ENCODE data around the gene PRKAA1. TPM values are rescaled to one million over a fixed set of nuclear protein-coding genes. Genes with fewer than 3 reads are reported as not detected.

The PRKAA1 gene
- polyA plus RNA-seq, 1 of the 3 experiments (the other 2 are of a cell fraction): 23.2 TPM

- no peak for TF ChIP-seq MEF2A (IDR thresholded peaks at IDR 0.05; ENCODE audit: borderline replicate concordance, low read depth)
- no peak for TF ChIP-seq REST (IDR thresholded peaks at IDR 0.05; ENCODE audit: low read depth, low read length)
- TF ChIP-seq USF1 (IDR thresholded peaks at IDR 0.05; ENCODE audit: borderline replicate concordance, low read depth): no peak
- TF ChIP-seq GABPA (IDR thresholded peaks at IDR 0.05; ENCODE audit: low read depth): no peak
- no peak for TF ChIP-seq FOXJ3 (CRISPR knock-in tag; IDR thresholded peaks at IDR 0.05)
- POLR2A ChIA-PET: interaction anchor here (1.5 kb wide), 1 partner anchor 10 kb away, joined by 3 read pairs; no protein-coding TSS in a partner anchor
- DNase-seq: no peak
- Histone ChIP-seq H3K79me2 (ENCODE audit: insufficient read depth) (peaks cover 63% of the 10 kb centered on the region), H3K4me2 (no peak overlapping the region), H3K4me1 (ENCODE audit: control insufficient read depth in 1 of 2, insufficient read depth in 2 of 2, low read depth in 1 of 2, low read length in 1 of 2) (peaks cover 0 to 4% of the 10 kb centered on the region in 2 experiments; a peak in 2 of 4 replicates), H3K27me3 (ENCODE audit: insufficient read depth) (no peaks in the 10 kb centered on the region), H3K9ac (no peak overlapping the region), H3K9me3 (no peaks in the 10 kb centered on the region), H3K36me3 (replicated peaks in 1 of 2; ENCODE audit: control insufficient read depth in 1 of 2, insufficient read depth in 2 of 2, low read length in 1 of 2) (peaks cover 41 to 44% of the 10 kb centered on the region in 2 experiments), H4K20me1 (ENCODE audit: insufficient read depth) (peaks cover 29% of the 10 kb centered on the region), H3K9me2 (no peaks in the 10 kb centered on the region), H2AFZ (ENCODE audit: low read depth) (no peak overlapping the region), H3K27ac (ENCODE audit: low read depth in 2 of 2, low read length in 1 of 2) (no peak overlapping the region), H3K4me3 (ENCODE audit: low read depth in 2 of 2, low read length in 1 of 2) (no peak overlapping the region), H3F3A (replicated peaks; ENCODE audit: insufficient read depth) (peaks cover 5% of the 10 kb centered on the region)
- WGBS (ENCODE audit: low lambda C conversion rate): 100% methylated on average over 1 of the region's 1 CpG
- CTCF ChIA-PET: interaction anchor here (1.1 kb wide), 1 partner anchor 15 kb away, joined by 3 read pairs; no protein-coding TSS in a partner anchor
Observed at GRCh38 chr5:40776658-40776977, 21.6 kb downstream of the PRKAA1 start.

GRCh38 chr5:40775846-40776657 is 22.1 kb downstream of the PRKAA1 start:
- peaks cover 57% of the 10 kb centered on the region for H3K79me2 ChIP-seq (ENCODE audit: insufficient read depth)
- H3K36me3 ChIP-seq (replicated peaks in 1 of 2; ENCODE audit: control insufficient read depth in 1 of 2, insufficient read depth in 2 of 2, low read length in 1 of 2): peaks cover 45 to 50% of the 10 kb centered on the region in 2 experiments
- H3K9me2 ChIP-seq: no peaks in the 10 kb centered on the region
- ChIA-PET CTCF (interaction anchor here (1.1 kb wide), 1 partner anchor 14 kb away, joined by 3 read pairs; no protein-coding TSS in a partner anchor), POLR2A (interaction anchor here (1.5 kb wide), 1 partner anchor 11 kb away, joined by 3 read pairs; no protein-coding TSS in a partner anchor)
- no peak for DNase-seq
- H3K4me1 ChIP-seq (ENCODE audit: control insufficient read depth in 1 of 2, insufficient read depth in 2 of 2, low read depth in 1 of 2, low read length in 1 of 2): peaks cover 0 to 4% of the 10 kb centered on the region in 2 experiments; a peak in 2 of 4 replicates
- H3K4me2 ChIP-seq: no peak overlapping the region
- H3K4me3 ChIP-seq (ENCODE audit: low read depth in 2 of 2, low read length in 1 of 2): no peak overlapping the region
- no peaks in the 10 kb centered on the region for H3K27me3 ChIP-seq (ENCODE audit: insufficient read depth)
- 81% methylated on average over 6 of the region's 6 CpGs for WGBS (ENCODE audit: low lambda C conversion rate)
- H3K27ac ChIP-seq (ENCODE audit: low read depth in 2 of 2, low read length in 1 of 2): no peak overlapping the region
- H3K9ac ChIP-seq: no peak overlapping the region
- no peaks in the 10 kb centered on the region for H3K9me3 ChIP-seq
- H4K20me1 ChIP-seq (ENCODE audit: insufficient read depth): peaks cover 24% of the 10 kb centered on the region
- no peak overlapping the region for H2AFZ ChIP-seq (ENCODE audit: low read depth)
- H3F3A ChIP-seq (replicated peaks; ENCODE audit: insufficient read depth): peaks cover 5% of the 10 kb centered on the region
- TF ChIP-seq ZBTB33 (IDR thresholded peaks at IDR 0.05; ENCODE audit: borderline replicate concordance, low read depth) (no peak), POLR2AphosphoS5 (IDR thresholded peaks at IDR 0.05; ENCODE audit: low read depth, low read length) (no peak), CHD2 (IDR thresholded peaks at IDR 0.05; ENCODE audit: low read length, partially characterized antibody) (no peak), TAF1 (IDR thresholded peaks at IDR 0.05; ENCODE audit: borderline replicate concordance, low read depth, low read length) (no peak), FOXM1 (IDR thresholded peaks at IDR 0.05; ENCODE audit: low read depth) (no peak), USF1 (IDR thresholded peaks at IDR 0.05; ENCODE audit: borderline replicate concordance, low read depth) (no peak), USF2 (IDR thresholded peaks at IDR 0.05; ENCODE audit: borderline replicate concordance, low read depth, low read length) (no peak), TEAD4 (IDR thresholded peaks at IDR 0.05; ENCODE audit: borderline replicate concordance, insufficient read depth) (no peak), IRF3 (IDR thresholded peaks at IDR 0.05; ENCODE audit: low read depth, low read length) (no peak), RCOR1 (IDR thresholded peaks at IDR 0.05; ENCODE audit: low read length) (no peak)
